IMR-90 (cell line): ENCODE data around the gene COQ4. TPM values are rescaled to one million over a fixed set of nuclear protein-coding genes. Genes with fewer than 3 reads are reported as not detected.
A peak's percentile ranks its signal among the peaks of the same experiment; 100 is the strongest.

ENCODE experiments used
- ATAC-seq: fragments of 200-7000 bp; cut with Tn5 transposase; 2 replicates; pipeline ENCODE4 v1.9.1; 2020; ENCODE audit warnings: low read depth, mild to moderate bottlenecking, moderate library complexity
- BruUV-seq: library from RNA; stranded (reverse); fragments of 400-500 nt; replicated peaks from 2 replicates; lab custom pipeline; 2021; lab: Mats Ljungman, UMichigan
- CTCF ChIA-PET: fragments of 300-600 bp; formaldehyde crosslinking; extraction: SDS; loops from one replicate; lab custom pipeline; 2021; ENCODE audit warnings: antibody characterized with exemption; lab: Yijun Ruan, JAX
- POLR2A ChIA-PET: fragments of 300-600 bp; sonication (Branson Sonifier 250); formaldehyde crosslinking; loops from one replicate; lab custom pipeline; 2022; ENCODE audit warnings: antibody characterized with exemption; ENCODE audit not compliant: unreplicated experiment; lab: Charles Lee
- DNase-seq: peaks from one replicate; pipeline ENCODE4 v3.0.0; 2013
- H2AFZ ChIP-seq: replicated peaks from 2 replicates; pipeline ENCODE3; 2013; ENCODE audit warnings: low read length, mild to moderate bottlenecking; ENCODE audit not compliant: poor library complexity
- H2AK5ac ChIP-seq: 2 replicates; pipeline ENCODE4 v1.6.1; 2013; ENCODE audit warnings: low read depth, low read length, inconsistent platforms
- H2AK9ac ChIP-seq: replicated peaks from 2 replicates; pipeline ENCODE3; 2013; ENCODE audit warnings: mild to moderate bottlenecking, low read depth, low read length, moderate library complexity; ENCODE audit not compliant: poor library complexity
- H2BK120ac ChIP-seq: 2 replicates; pipeline ENCODE4 v1.6.1; 2013; ENCODE audit warnings: low read depth, low read length, inconsistent platforms
- H2BK15ac ChIP-seq: 3 replicates; pipeline ENCODE4 v1.6.1; 2013; ENCODE audit warnings: low read depth, low read length, inconsistent platforms
- H2BK20ac ChIP-seq: 2 replicates; pipeline ENCODE4 v1.6.1; 2013; ENCODE audit warnings: low read depth, mild to moderate bottlenecking, inconsistent platforms, low read length, moderate library complexity
- H2BK5ac ChIP-seq: 2 replicates; pipeline ENCODE4 v1.6.1; 2013; ENCODE audit warnings: mild to moderate bottlenecking, low read depth, low read length, inconsistent platforms; ENCODE audit not compliant: poor library complexity, severe bottlenecking
- H3K14ac ChIP-seq: replicated peaks from 2 replicates; pipeline ENCODE4 v1.6.1; 2013; ENCODE audit warnings: low read depth, low read length, inconsistent platforms
- H3K18ac ChIP-seq: 2 replicates; pipeline ENCODE4 v1.6.1; 2013; ENCODE audit warnings: low read depth, low read length, control low read depth
- H3K23ac ChIP-seq: 2 replicates; pipeline ENCODE4 v1.6.1; 2013; ENCODE audit warnings: low read depth, low read length, inconsistent platforms
- H3K27ac ChIP-seq: 2 replicates; pipeline ENCODE4 v1.5.1; 2013; ENCODE audit warnings: mild to moderate bottlenecking, control low read depth, low read length; ENCODE audit not compliant: insufficient read depth
- H3K27me3 ChIP-seq: 2 replicates; pipeline ENCODE4 v1.6.1; 2013; ENCODE audit warnings: low read length; ENCODE audit not compliant: control insufficient read depth, insufficient read depth
- H3K36me3 ChIP-seq: 2 replicates; pipeline ENCODE4 v1.6.1; 2013; ENCODE audit warnings: low read length, mixed read lengths; ENCODE audit not compliant: control insufficient read depth, insufficient read depth
- H3K4ac ChIP-seq: 2 replicates; pipeline ENCODE4 v1.6.1; 2013; ENCODE audit warnings: low read depth, low read length, inconsistent platforms
- H3K4me1 ChIP-seq: 2 replicates; pipeline ENCODE4 v1.6.1; 2013; ENCODE audit warnings: low read length, mixed read lengths; ENCODE audit not compliant: control insufficient read depth, insufficient read depth
- H3K4me2 ChIP-seq: 2 replicates; pipeline ENCODE4 v1.6.1; 2013; ENCODE audit warnings: low read depth, mild to moderate bottlenecking, control low read depth, low read length, moderate library complexity
- H3K4me3 ChIP-seq: 2 replicates; pipeline ENCODE4 v1.5.1; 2013; ENCODE audit warnings: low read depth, mild to moderate bottlenecking, control low read depth, low read length, moderate library complexity; ENCODE audit not compliant: insufficient read depth
- H3K56ac ChIP-seq: 2 replicates; pipeline ENCODE4 v1.6.1; 2013; ENCODE audit warnings: low read length, inconsistent platforms; ENCODE audit not compliant: insufficient read depth; ENCODE audit errors: extremely low read depth
- H3K79me1 ChIP-seq, 2 experiments: 2 replicates each; pipeline ENCODE4 v1.6.1; 2013; ENCODE audit warnings: low read length in 2 of 2, inconsistent platforms in 1 of 2, low read depth in 1 of 2
- H3K9ac ChIP-seq: 2 replicates; pipeline ENCODE4 v1.6.1; 2013; ENCODE audit warnings: low read depth, low read length, control low read depth
- H3K9me1 ChIP-seq: 2 replicates; pipeline ENCODE4 v1.6.1; 2013; ENCODE audit warnings: low read length, inconsistent platforms; ENCODE audit not compliant: insufficient read depth
- H3K9me3 ChIP-seq: 2 replicates; pipeline ENCODE4 v1.6.1; 2013; ENCODE audit warnings: low read length; ENCODE audit not compliant: control insufficient read depth, insufficient read depth
- H4K20me1 ChIP-seq: 2 replicates; pipeline ENCODE4 v1.6.1; 2013; ENCODE audit warnings: low read length, inconsistent platforms; ENCODE audit not compliant: insufficient read depth
- H4K5ac ChIP-seq: 2 replicates; pipeline ENCODE4 v1.6.1; 2013; ENCODE audit warnings: mild to moderate bottlenecking, low read depth, low read length, control low read depth
- H4K8ac ChIP-seq, 2 experiments: 2 replicates each; pipeline ENCODE4 v1.6.1; 2013; ENCODE audit warnings: low read depth in 2 of 2, low read length in 2 of 2, control low read depth in 1 of 2, inconsistent platforms in 1 of 2
- H4K91ac ChIP-seq: 2 replicates; pipeline ENCODE4 v1.6.1; 2013; ENCODE audit warnings: low read depth, low read length, inconsistent platforms; ENCODE audit not compliant: insufficient read depth
- BHLHE40 ChIP-seq: fragments of 150-350 bp; IDR thresholded peaks from 2 replicates; pipeline ENCODE4 v1.6.1; 2016; ENCODE audit warnings: mild to moderate bottlenecking, low read depth, low read length
- CEBPB ChIP-seq: IDR thresholded peaks from 2 replicates; pipeline ENCODE4 v1.6.1; 2012; ENCODE audit warnings: low read depth, low read length, improper control_type of control experiment
- CHD1 ChIP-seq: IDR thresholded peaks from 2 replicates; pipeline ENCODE4 v1.6.1; 2012; ENCODE audit warnings: low read depth, low read length, improper control_type of control experiment
- ELK1 ChIP-seq: fragments of 150-350 bp; IDR thresholded peaks from 2 replicates; pipeline ENCODE4 v1.6.1; 2016; ENCODE audit warnings: low read depth, mild to moderate bottlenecking, low read length, moderate library complexity, borderline replicate concordance
- FOS ChIP-seq: fragments of 150-350 bp; IDR thresholded peaks from 2 replicates; pipeline ENCODE4 v1.6.1; 2016; ENCODE audit warnings: low read depth, low read length
- MAFK ChIP-seq: IDR thresholded peaks from 2 replicates; pipeline ENCODE4 v1.6.1; 2012; ENCODE audit warnings: low read depth, low read length, improper control_type of control experiment
- MAZ ChIP-seq: IDR thresholded peaks from 2 replicates; pipeline ENCODE4 v1.6.1; 2012; ENCODE audit warnings: low read depth, mild to moderate bottlenecking, low read length, improper control_type of control experiment, moderate library complexity, borderline replicate concordance
- MXI1 ChIP-seq: IDR thresholded peaks from 2 replicates; pipeline ENCODE4 v1.6.1; 2012; ENCODE audit warnings: low read depth, mild to moderate bottlenecking, low read length, moderate library complexity, borderline replicate concordance
- NFE2L2 ChIP-seq: fragments of 150-350 bp; IDR thresholded peaks from 2 replicates; pipeline ENCODE4 v1.6.1; 2016; ENCODE audit warnings: low read depth, mild to moderate bottlenecking, low read length
- POLR2A ChIP-seq: IDR thresholded peaks from 2 replicates; pipeline ENCODE4 v1.6.1; 2012; ENCODE audit warnings: mild to moderate bottlenecking, low read depth, low read length
- RAD21 ChIP-seq: IDR thresholded peaks from 2 replicates; pipeline ENCODE4 v1.6.1; 2012; ENCODE audit warnings: low read length, improper control_type of control experiment
- RCOR1 ChIP-seq: IDR thresholded peaks from 2 replicates; pipeline ENCODE4 v1.6.1; 2012; ENCODE audit warnings: mild to moderate bottlenecking, low read length, improper control_type of control experiment; ENCODE audit not compliant: insufficient replicate concordance
- RFX5 ChIP-seq: IDR thresholded peaks from 2 replicates; pipeline ENCODE4 v1.8.0; 2012; ENCODE audit warnings: low read depth, mild to moderate bottlenecking, low read length, moderate library complexity
- SMC3 ChIP-seq: fragments of 150-350 bp; IDR thresholded peaks from 2 replicates; pipeline ENCODE4 v1.6.1; 2016; ENCODE audit warnings: low read depth, mild to moderate bottlenecking, antibody characterized with exemption, low read length, moderate library complexity
- WGBS, 2 experiments: methylation state at CpG; one replicate each; pipeline versions ENCODE4 v1.1.5 to v1.1.7; 2013; ENCODE audit warnings: missing lambda C conversion rate in 2 of 2; ENCODE audit not compliant: insufficient read length in 1 of 2; ENCODE audit errors: extremely low coverage in 2 of 2; 5-methylcytosine and 5-hydroxymethylcytosine counted together
- dilution Hi-C: fragments of 300-500 bp; cut with HindIII; formaldehyde crosslinking; loops from one replicate; pipeline ENCODE4 v1.14.3; 2018; ENCODE audit warnings: low sequenced_read_pairs; ENCODE audit not compliant: unreplicated experiment
- in situ Hi-C: fragments of 300-500 bp; cut with MboI; formaldehyde crosslinking; loops from 3 replicates; pipeline ENCODE4 v1.14.3; 2019; ENCODE audit warnings: low sequenced_read_pairs, inconsistent platforms, mixed read lengths
- intact Hi-C: fragments of 100-400 bp; cut with micrococcal nuclease; formaldehyde crosslinking; loops from 2 replicates; pipeline ENCODE4 v1.10.0; 2022
- polyA plus RNA-seq, 3 experiments: library from polyadenylated mRNA; depleted of rRNA; stranded (reverse); fragments of >200 nt; gene quantifications; 2 replicates each; pipeline ENCODE4 v1.2.3, GENCODE V29; 2012; ENCODE audit warnings: low replicate concordance in 1 of 3
- total RNA-seq: library from RNA; depleted of rRNA; stranded (reverse); fragments of >200 nt; gene quantifications from 2 replicates; pipeline ENCODE4 v1.2.3, GENCODE V29; 2012
- TF ChIP-seq, protein P1 (sequence below): fragments of 150-350 bp; IDR thresholded peaks from 2 replicates; pipeline ENCODE4 v1.6.1; 2017; ENCODE audit warnings: mild to moderate bottlenecking, antibody characterized with exemption, low read length, low read depth

Gene COQ4
- total and polyA plus RNA-seq, 2 of the 4 experiments (the other 2 are of a cell fraction): 20.1 to 41.4 TPM

GRCh38 chr9:128370752-128371629, 48.4 kb downstream of the COQ4 start, which contains the start of gene URM1:
Gene URM1 (plus strand): TSS chr9:128371374. CDS start chr9:128371381, 7 bp downstream.
- Histone ChIP-seq H2BK120ac (peak within 1 kb of the TSS; percentile 75), H3K27ac (peak within 1 kb of the TSS; percentile 97), H4K5ac (peak within 1 kb of the TSS; percentile 92), H3K9ac (peak within 1 kb of the TSS; percentile 98), H3K14ac (peak within 1 kb of the TSS; percentile 98), H4K91ac (peak within 1 kb of the TSS; percentile 96), H3K36me3 (peaks cover 2% of the 10 kb centered on the region; the same call in 1 of the 2 replicates), H3K27me3 (no peaks in the 10 kb centered on the region), H3K79me1 (peaks cover 21 to 65% of the 10 kb centered on the region in 2 experiments), H2AK9ac (peak within 1 kb of the TSS; percentile 99), H3K23ac (peak within 1 kb of the TSS; percentile 95), H3K4me2 (peak within 1 kb of the TSS; percentile 96), H3K4me1 (peaks cover 14% of the 10 kb centered on the region), H2AK5ac (peak within 1 kb of the TSS; percentile 88), H2AFZ (peak within 1 kb of the TSS; percentile 97), H4K20me1 (0 out of 2 replicates have a peak, but pooled peaks cover 4% of the 10 kb centered on the region), H3K4me3 (peak within 1 kb of the TSS; percentile 78), H3K9me3 (no peaks in the 10 kb centered on the region), H3K9me1 (peaks cover 12% of the 10 kb centered on the region), H4K8ac (peak within 1 kb of the TSS; percentile 98), H2BK20ac (no peak within 1 kb of the TSS), H3K56ac (peak within 1 kb of the TSS; percentile 92), H2BK5ac (peak within 1 kb of the TSS; percentile 92), H3K18ac (peak within 1 kb of the TSS; percentile 70), H3K4ac (peak within 1 kb of the TSS; percentile 97), H2BK15ac (peak within 1 kb of the TSS; percentile 76; the same call in 2 of the 3 replicates)
- no TSS peak for BruUV-seq
- intact Hi-C loops (loop anchor here (2.0 kb wide), 1 partner anchor 48 kb away; no protein-coding TSS in a partner anchor), in situ Hi-C loops (no loop called here), dilution Hi-C loops (no loop called here)
- ChIA-PET CTCF (interaction anchor here (1.3 to 1.7 kb wide), 2 partner anchors 9 to 68 kb away, joined by 3 to 4 read pairs; no protein-coding TSS in a partner anchor), POLR2A (interaction anchor here (0.5 to 1.0 kb wide), 6 partner anchors 9 to 905 kb away, joined by 3 to 6 read pairs (median 4); partner anchors contain the start of genes GOLGA2 and SWI5)
- ATAC-seq (peak; percentile 93), DNase-seq (peak; percentile 95)
- 0% methylated on average over 7 of the region's 55 CpGs; no CpG with 5 or more reads in 1 of the 2 experiments for WGBS, 2 experiments
- TF ChIP-seq MAZ (peak; percentile 90), ELK1 (no peak), MAFK (no peak), CEBPB (no peak), RCOR1 (no peak), NFE2L2 (no peak), FOS (peak; percentile 67; the same call in 1 of the 2 replicates), CHD1 (no peak), POLR2A (peak; percentile 89), RAD21 (no peak), SMC3 (no peak), MXI1 (peak; percentile 66; the same call in 1 of the 2 replicates), BHLHE40 (no peak), RFX5 (no peak)
- TF ChIP-seq, protein P1, sequence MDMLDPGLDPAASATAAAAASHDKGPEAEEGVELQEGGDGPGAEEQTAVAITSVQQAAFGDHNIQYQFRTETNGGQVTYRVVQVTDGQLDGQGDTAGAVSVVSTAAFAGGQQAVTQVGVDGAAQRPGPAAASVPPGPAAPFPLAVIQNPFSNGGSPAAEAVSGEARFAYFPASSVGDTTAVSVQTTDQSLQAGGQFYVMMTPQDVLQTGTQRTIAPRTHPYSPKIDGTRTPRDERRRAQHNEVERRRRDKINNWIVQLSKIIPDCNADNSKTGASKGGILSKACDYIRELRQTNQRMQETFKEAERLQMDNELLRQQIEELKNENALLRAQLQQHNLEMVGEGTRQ: no peak
